Measurements from ENCODE around the gene SBF2.
"Not testable (repeated sequence)": the region's sequence is repeated elsewhere in the genome, so short reads cannot be mapped to it uniquely, and the experiment has no call there.

Gene SBF2

DNA sequence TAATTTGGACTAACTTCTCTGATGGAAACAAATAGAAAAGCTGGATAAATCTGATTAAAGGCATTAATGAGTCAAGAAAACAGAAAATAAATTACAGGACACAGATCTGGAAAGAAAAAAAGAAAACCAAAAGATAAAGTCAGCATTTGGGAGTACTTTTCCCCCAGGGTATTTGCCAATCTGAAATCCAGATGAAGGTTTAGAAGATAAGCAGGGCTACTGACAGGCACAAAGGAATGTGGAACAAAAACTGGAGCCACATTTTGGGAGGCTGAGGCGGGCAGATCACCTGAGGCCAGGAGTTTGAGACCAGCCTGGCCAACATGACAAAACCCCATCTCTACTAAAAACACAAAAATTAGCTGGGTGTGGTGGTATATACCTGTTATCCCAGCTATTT is 57.2 kb downstream of the SBF2 start:
- TF ChIP-seq, protein P1, sequence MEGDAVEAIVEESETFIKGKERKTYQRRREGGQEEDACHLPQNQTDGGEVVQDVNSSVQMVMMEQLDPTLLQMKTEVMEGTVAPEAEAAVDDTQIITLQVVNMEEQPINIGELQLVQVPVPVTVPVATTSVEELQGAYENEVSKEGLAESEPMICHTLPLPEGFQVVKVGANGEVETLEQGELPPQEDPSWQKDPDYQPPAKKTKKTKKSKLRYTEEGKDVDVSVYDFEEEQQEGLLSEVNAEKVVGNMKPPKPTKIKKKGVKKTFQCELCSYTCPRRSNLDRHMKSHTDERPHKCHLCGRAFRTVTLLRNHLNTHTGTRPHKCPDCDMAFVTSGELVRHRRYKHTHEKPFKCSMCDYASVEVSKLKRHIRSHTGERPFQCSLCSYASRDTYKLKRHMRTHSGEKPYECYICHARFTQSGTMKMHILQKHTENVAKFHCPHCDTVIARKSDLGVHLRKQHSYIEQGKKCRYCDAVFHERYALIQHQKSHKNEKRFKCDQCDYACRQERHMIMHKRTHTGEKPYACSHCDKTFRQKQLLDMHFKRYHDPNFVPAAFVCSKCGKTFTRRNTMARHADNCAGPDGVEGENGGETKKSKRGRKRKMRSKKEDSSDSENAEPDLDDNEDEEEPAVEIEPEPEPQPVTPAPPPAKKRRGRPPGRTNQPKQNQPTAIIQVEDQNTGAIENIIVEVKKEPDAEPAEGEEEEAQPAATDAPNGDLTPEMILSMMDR (IDR thresholded peaks at IDR 0.05; ENCODE audit: insufficient read depth, low read depth, low read length, missing control alignments) = no peak
- H3K4me3 ChIP-seq (ENCODE audit: low read length) = no peak overlapping the region
- no peak for DNase-seq (ENCODE audit: low read depth)

DNA sequence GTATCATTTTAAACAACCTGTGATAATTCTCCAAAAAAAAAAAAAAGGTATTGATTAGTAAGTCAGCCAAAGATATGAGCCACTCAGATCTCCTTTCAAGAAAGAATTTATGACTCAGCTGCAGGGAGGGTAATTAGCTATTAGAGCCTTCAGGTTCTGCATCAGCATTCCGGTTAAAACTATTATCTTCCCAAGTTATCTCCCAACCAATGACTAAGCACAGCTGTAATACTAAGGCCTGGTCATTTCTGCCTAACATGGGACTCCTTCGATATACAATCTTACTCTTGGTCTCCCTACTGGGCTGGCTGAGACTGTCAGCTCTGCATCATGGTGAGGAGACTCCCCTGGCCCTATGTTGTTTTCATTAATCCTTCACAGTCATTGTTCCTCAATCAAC is 60.4 kb downstream of the SBF2 start:
- TF ChIP-seq, protein P1 (IDR thresholded peaks at IDR 0.05; ENCODE audit: insufficient read depth, low read depth, low read length, missing control alignments) = no peak
- DNase-seq (ENCODE audit: low read depth) = peak; percentile 72

DNA sequence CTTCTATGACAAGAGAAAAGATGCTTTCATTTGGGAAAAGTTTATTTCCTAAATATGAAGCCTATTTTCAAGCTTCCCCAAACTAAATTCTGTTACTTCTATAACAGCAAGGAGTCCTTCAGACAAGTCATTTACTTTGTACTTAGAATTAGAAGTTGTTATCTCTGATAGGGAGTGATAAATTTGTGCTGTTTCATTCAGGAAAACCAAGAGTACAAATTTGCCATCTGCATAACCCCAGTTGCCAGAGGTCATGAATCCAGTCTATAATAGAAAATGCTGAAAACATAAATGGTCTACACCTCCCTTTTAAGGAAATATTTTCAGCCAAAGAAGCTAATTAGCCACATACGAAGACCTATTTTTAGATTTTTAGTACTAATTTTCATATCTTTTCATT is 61.3 kb downstream of the SBF2 start:
- TF ChIP-seq, protein P1 (IDR thresholded peaks at IDR 0.05; ENCODE audit: insufficient read depth, low read depth, low read length, missing control alignments) = no peak
- no peak overlapping the region for H3K4me3 ChIP-seq (ENCODE audit: low read length)
- DNase-seq (ENCODE audit: low read depth) = no peak

More for the DNA sequence above, 60.4 kb downstream of the SBF2 start:
- H3K4me3 ChIP-seq (ENCODE audit: low read length) = no peak overlapping the region

DNA sequence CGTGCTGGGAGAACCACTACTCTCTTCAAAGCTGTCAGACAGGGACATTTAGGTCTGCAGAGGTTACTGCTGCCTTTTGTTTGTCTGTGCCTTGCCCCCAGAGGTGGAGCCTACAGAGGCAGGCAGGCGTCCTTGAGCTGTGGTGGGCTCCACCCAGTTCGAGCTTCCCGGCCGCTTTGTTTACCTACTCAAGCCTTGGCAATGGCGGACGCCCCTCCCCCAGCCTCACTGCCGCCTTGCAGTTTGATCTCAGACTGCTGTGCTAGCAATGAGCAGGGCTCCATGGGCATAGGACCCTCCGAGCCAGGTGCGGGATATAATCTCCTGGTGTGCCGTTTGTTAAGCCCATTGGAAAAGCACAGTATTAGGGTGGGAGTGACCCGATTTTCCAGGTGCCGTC is 62.2 kb downstream of the SBF2 start:
- H3K4me3 ChIP-seq (ENCODE audit: low read length); DNase-seq (ENCODE audit: low read depth): not testable (repeated sequence)

DNA sequence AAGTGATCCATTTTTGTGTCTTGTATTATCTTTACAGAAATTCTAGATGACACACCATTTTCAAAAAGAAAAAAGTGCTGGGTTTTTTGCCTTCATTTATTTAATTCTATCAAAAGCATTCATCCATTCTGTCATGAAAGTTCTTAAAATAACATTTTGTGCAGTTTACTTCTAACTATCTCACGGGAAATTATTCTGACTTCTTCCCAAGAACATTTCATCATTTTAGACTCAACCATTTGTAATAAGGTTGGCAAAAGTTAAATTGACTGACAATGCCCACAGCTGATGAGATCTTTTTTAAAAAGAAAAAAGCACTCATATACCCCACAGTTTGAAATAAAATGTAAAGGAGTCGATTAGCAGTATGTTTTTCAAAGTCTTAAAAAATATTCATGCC is 68.5 kb downstream of the SBF2 start:
- TF ChIP-seq, protein P1 (IDR thresholded peaks at IDR 0.05; ENCODE audit: insufficient read depth, low read depth, low read length, missing control alignments) = no peak
- DNase-seq (ENCODE audit: low read depth) = no peak
- H3K4me3 ChIP-seq (ENCODE audit: low read length) = no peak overlapping the region

DNA sequence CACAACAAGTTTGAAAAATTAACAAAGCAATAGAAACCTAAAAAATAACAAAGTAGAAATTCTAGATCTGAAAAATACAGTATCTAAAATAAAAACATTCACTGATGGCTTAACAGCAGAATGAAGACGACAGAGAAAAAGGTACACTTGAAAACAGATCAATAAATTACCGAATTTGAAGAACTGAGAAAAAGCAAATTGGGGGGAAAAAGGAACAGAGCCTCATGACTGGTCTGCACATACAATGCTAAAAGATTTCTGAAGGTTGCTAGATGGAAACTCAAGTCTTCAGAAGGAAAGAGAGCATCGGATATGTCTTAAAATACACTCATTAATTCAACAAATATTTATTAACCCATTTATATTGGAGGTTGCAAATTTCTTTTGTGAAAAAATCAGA is 71.6 kb downstream of the SBF2 start:
- DNase-seq (ENCODE audit: low read depth) = no peak
- no peak overlapping the region for H3K4me3 ChIP-seq (ENCODE audit: low read length)
- TF ChIP-seq, protein P1 (IDR thresholded peaks at IDR 0.05; ENCODE audit: insufficient read depth, low read depth, low read length, missing control alignments) = no peak

DNA sequence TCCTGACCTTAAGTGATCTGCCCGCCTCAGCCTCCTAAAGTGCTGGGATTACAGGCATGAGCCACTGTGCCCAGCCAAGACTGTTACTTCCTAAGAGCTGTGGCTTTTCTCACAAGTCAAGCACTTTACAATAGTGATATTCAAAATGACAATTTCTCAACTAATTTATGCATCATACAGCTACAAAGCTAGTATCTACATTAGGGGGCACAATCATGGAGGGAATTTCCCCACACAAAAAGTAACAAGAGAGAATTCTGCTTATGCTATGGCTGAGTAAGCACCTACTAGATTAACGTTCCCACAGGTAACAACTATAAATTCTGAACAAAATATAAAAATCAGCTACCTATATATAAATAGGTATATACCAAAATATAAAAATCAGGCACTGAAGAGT is 72.7 kb downstream of the SBF2 start:
- TF ChIP-seq, protein P1 (IDR thresholded peaks at IDR 0.05; ENCODE audit: insufficient read depth, low read depth, low read length, missing control alignments) = no peak
- H3K4me3 ChIP-seq (ENCODE audit: low read length) = no peak overlapping the region
- DNase-seq (ENCODE audit: low read depth) = no peak

DNA sequence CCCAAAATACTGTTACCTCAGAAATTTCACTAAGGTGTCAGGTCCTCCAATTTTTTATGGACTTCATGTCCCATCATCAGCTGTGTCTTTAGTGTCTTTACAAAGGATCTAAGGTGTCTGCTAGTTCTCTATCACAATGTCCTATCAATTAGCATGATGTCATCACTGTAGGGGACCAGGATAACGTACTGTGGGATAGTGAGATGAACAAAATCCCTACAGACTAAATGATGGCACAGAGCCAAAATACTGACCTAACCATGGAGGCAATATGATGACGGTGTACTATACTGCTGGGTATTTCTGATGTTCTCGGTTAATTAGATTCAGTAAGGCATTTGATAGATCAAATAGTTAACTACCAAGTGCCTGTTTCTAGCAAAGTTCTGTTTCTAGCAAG is 82.5 kb downstream of the SBF2 start:
- TF ChIP-seq, protein P1 (IDR thresholded peaks at IDR 0.05; ENCODE audit: insufficient read depth, low read depth, low read length, missing control alignments) = no peak
- no peak overlapping the region for H3K4me3 ChIP-seq (ENCODE audit: low read length)
- DNase-seq (ENCODE audit: low read depth) = no peak
